IMR-90 (cell line): Measurements from ENCODE around the gene SMAD2. TPM values are rescaled to one million over a fixed set of nuclear protein-coding genes. Genes with fewer than 3 reads are reported as not detected.

Experiments
- ATAC-seq: fragments of 200-7000 bp; cut with Tn5 transposase; 2 replicates; pipeline ENCODE4 v1.9.1; 2020; ENCODE audit warnings: low read depth, mild to moderate bottlenecking, moderate library complexity
- BruUV-seq: library from RNA; stranded (reverse); fragments of 400-500 nt; replicated peaks from 2 replicates; lab custom pipeline; 2021; lab: Mats Ljungman, UMichigan
- CTCF ChIA-PET: fragments of 300-600 bp; formaldehyde crosslinking; extraction: SDS; loops from one replicate; lab custom pipeline; 2021; ENCODE audit warnings: antibody characterized with exemption; lab: Yijun Ruan, JAX
- POLR2A ChIA-PET: fragments of 300-600 bp; sonication (Branson Sonifier 250); formaldehyde crosslinking; loops from one replicate; lab custom pipeline; 2022; ENCODE audit warnings: antibody characterized with exemption; ENCODE audit not compliant: unreplicated experiment; lab: Charles Lee
- DNase-seq: peaks from one replicate; pipeline ENCODE4 v3.0.0; 2013
- H2AFZ ChIP-seq: replicated peaks from 2 replicates; pipeline ENCODE3; 2013; ENCODE audit warnings: low read length, mild to moderate bottlenecking; ENCODE audit not compliant: poor library complexity
- H2AK5ac ChIP-seq: 2 replicates; pipeline ENCODE4 v1.6.1; 2013; ENCODE audit warnings: low read depth, low read length, inconsistent platforms
- H2AK9ac ChIP-seq: replicated peaks from 2 replicates; pipeline ENCODE3; 2013; ENCODE audit warnings: mild to moderate bottlenecking, low read depth, low read length, moderate library complexity; ENCODE audit not compliant: poor library complexity
- H2BK120ac ChIP-seq: 2 replicates; pipeline ENCODE4 v1.6.1; 2013; ENCODE audit warnings: low read depth, low read length, inconsistent platforms
- H2BK15ac ChIP-seq: 3 replicates; pipeline ENCODE4 v1.6.1; 2013; ENCODE audit warnings: low read depth, low read length, inconsistent platforms
- H2BK20ac ChIP-seq: 2 replicates; pipeline ENCODE4 v1.6.1; 2013; ENCODE audit warnings: low read depth, mild to moderate bottlenecking, inconsistent platforms, low read length, moderate library complexity
- H2BK5ac ChIP-seq: 2 replicates; pipeline ENCODE4 v1.6.1; 2013; ENCODE audit warnings: mild to moderate bottlenecking, low read depth, low read length, inconsistent platforms; ENCODE audit not compliant: poor library complexity, severe bottlenecking
- H3K14ac ChIP-seq: replicated peaks from 2 replicates; pipeline ENCODE4 v1.6.1; 2013; ENCODE audit warnings: low read depth, low read length, inconsistent platforms
- H3K18ac ChIP-seq: 2 replicates; pipeline ENCODE4 v1.6.1; 2013; ENCODE audit warnings: low read depth, low read length, control low read depth
- H3K23ac ChIP-seq: 2 replicates; pipeline ENCODE4 v1.6.1; 2013; ENCODE audit warnings: low read depth, low read length, inconsistent platforms
- H3K27ac ChIP-seq: 2 replicates; pipeline ENCODE4 v1.5.1; 2013; ENCODE audit warnings: mild to moderate bottlenecking, control low read depth, low read length; ENCODE audit not compliant: insufficient read depth
- H3K27me3 ChIP-seq: 2 replicates; pipeline ENCODE4 v1.6.1; 2013; ENCODE audit warnings: low read length; ENCODE audit not compliant: control insufficient read depth, insufficient read depth
- H3K36me3 ChIP-seq: 2 replicates; pipeline ENCODE4 v1.6.1; 2013; ENCODE audit warnings: low read length, mixed read lengths; ENCODE audit not compliant: control insufficient read depth, insufficient read depth
- H3K4ac ChIP-seq: 2 replicates; pipeline ENCODE4 v1.6.1; 2013; ENCODE audit warnings: low read depth, low read length, inconsistent platforms
- H3K4me1 ChIP-seq: 2 replicates; pipeline ENCODE4 v1.6.1; 2013; ENCODE audit warnings: low read length, mixed read lengths; ENCODE audit not compliant: control insufficient read depth, insufficient read depth
- H3K4me2 ChIP-seq: 2 replicates; pipeline ENCODE4 v1.6.1; 2013; ENCODE audit warnings: low read depth, mild to moderate bottlenecking, control low read depth, low read length, moderate library complexity
- H3K4me3 ChIP-seq: 2 replicates; pipeline ENCODE4 v1.5.1; 2013; ENCODE audit warnings: low read depth, mild to moderate bottlenecking, control low read depth, low read length, moderate library complexity; ENCODE audit not compliant: insufficient read depth
- H3K56ac ChIP-seq: 2 replicates; pipeline ENCODE4 v1.6.1; 2013; ENCODE audit warnings: low read length, inconsistent platforms; ENCODE audit not compliant: insufficient read depth; ENCODE audit errors: extremely low read depth
- H3K79me1 ChIP-seq, 2 experiments: 2 replicates each; pipeline ENCODE4 v1.6.1; 2013; ENCODE audit warnings: low read length in 2 of 2, inconsistent platforms in 1 of 2, low read depth in 1 of 2
- H3K9ac ChIP-seq: 2 replicates; pipeline ENCODE4 v1.6.1; 2013; ENCODE audit warnings: low read depth, low read length, control low read depth
- H3K9me1 ChIP-seq: 2 replicates; pipeline ENCODE4 v1.6.1; 2013; ENCODE audit warnings: low read length, inconsistent platforms; ENCODE audit not compliant: insufficient read depth
- H3K9me3 ChIP-seq: 2 replicates; pipeline ENCODE4 v1.6.1; 2013; ENCODE audit warnings: low read length; ENCODE audit not compliant: control insufficient read depth, insufficient read depth
- H4K20me1 ChIP-seq: 2 replicates; pipeline ENCODE4 v1.6.1; 2013; ENCODE audit warnings: low read length, inconsistent platforms; ENCODE audit not compliant: insufficient read depth
- H4K5ac ChIP-seq: 2 replicates; pipeline ENCODE4 v1.6.1; 2013; ENCODE audit warnings: mild to moderate bottlenecking, low read depth, low read length, control low read depth
- H4K8ac ChIP-seq, 2 experiments: 2 replicates each; pipeline ENCODE4 v1.6.1; 2013; ENCODE audit warnings: low read depth in 2 of 2, low read length in 2 of 2, control low read depth in 1 of 2, inconsistent platforms in 1 of 2
- H4K91ac ChIP-seq: 2 replicates; pipeline ENCODE4 v1.6.1; 2013; ENCODE audit warnings: low read depth, low read length, inconsistent platforms; ENCODE audit not compliant: insufficient read depth
- BHLHE40 ChIP-seq: fragments of 150-350 bp; IDR thresholded peaks from 2 replicates; pipeline ENCODE4 v1.6.1; 2016; ENCODE audit warnings: mild to moderate bottlenecking, low read depth, low read length
- CEBPB ChIP-seq: IDR thresholded peaks from 2 replicates; pipeline ENCODE4 v1.6.1; 2012; ENCODE audit warnings: low read depth, low read length, improper control_type of control experiment
- CHD1 ChIP-seq: IDR thresholded peaks from 2 replicates; pipeline ENCODE4 v1.6.1; 2012; ENCODE audit warnings: low read depth, low read length, improper control_type of control experiment
- MAFK ChIP-seq: IDR thresholded peaks from 2 replicates; pipeline ENCODE4 v1.6.1; 2012; ENCODE audit warnings: low read depth, low read length, improper control_type of control experiment
- MAZ ChIP-seq: IDR thresholded peaks from 2 replicates; pipeline ENCODE4 v1.6.1; 2012; ENCODE audit warnings: low read depth, mild to moderate bottlenecking, low read length, improper control_type of control experiment, moderate library complexity, borderline replicate concordance
- POLR2A ChIP-seq: IDR thresholded peaks from 2 replicates; pipeline ENCODE4 v1.6.1; 2012; ENCODE audit warnings: mild to moderate bottlenecking, low read depth, low read length
- RFX5 ChIP-seq: IDR thresholded peaks from 2 replicates; pipeline ENCODE4 v1.8.0; 2012; ENCODE audit warnings: low read depth, mild to moderate bottlenecking, low read length, moderate library complexity
- WGBS, 2 experiments: methylation state at CpG; one replicate each; pipeline versions ENCODE4 v1.1.5 to v1.1.7; 2013; ENCODE audit warnings: missing lambda C conversion rate in 2 of 2; ENCODE audit not compliant: insufficient read length in 1 of 2; ENCODE audit errors: extremely low coverage in 2 of 2; 5-methylcytosine and 5-hydroxymethylcytosine counted together
- dilution Hi-C: fragments of 300-500 bp; cut with HindIII; formaldehyde crosslinking; loops from one replicate; pipeline ENCODE4 v1.14.3; 2018; ENCODE audit warnings: low sequenced_read_pairs; ENCODE audit not compliant: unreplicated experiment
- in situ Hi-C: fragments of 300-500 bp; cut with MboI; formaldehyde crosslinking; loops from 3 replicates; pipeline ENCODE4 v1.14.3; 2019; ENCODE audit warnings: low sequenced_read_pairs, inconsistent platforms, mixed read lengths
- intact Hi-C: fragments of 100-400 bp; cut with micrococcal nuclease; formaldehyde crosslinking; loops from 2 replicates; pipeline ENCODE4 v1.10.0; 2022
- polyA plus RNA-seq, 3 experiments: library from polyadenylated mRNA; depleted of rRNA; stranded (reverse); fragments of >200 nt; gene quantifications; 2 replicates each; pipeline ENCODE4 v1.2.3, GENCODE V29; 2012; ENCODE audit warnings: low replicate concordance in 1 of 3
- total RNA-seq: library from RNA; depleted of rRNA; stranded (reverse); fragments of >200 nt; gene quantifications from 2 replicates; pipeline ENCODE4 v1.2.3, GENCODE V29; 2012
- TF ChIP-seq, protein P1 (sequence below): fragments of 150-350 bp; IDR thresholded peaks from 2 replicates; pipeline ENCODE4 v1.6.1; 2016; ENCODE audit warnings: low read depth, mild to moderate bottlenecking, low read length, moderate library complexity, borderline replicate concordance
- TF ChIP-seq, protein P2 (sequence below): conservative IDR thresholded peaks from 2 replicates; pipeline ENCODE4 v1.5.1; 2012; ENCODE audit warnings: mild to moderate bottlenecking, low read depth, low read length, improper control_type of control experiment
- TF ChIP-seq, protein P3 (sequence below): fragments of 150-350 bp; IDR thresholded peaks from 2 replicates; pipeline ENCODE4 v1.6.1; 2017; ENCODE audit warnings: mild to moderate bottlenecking, antibody characterized with exemption, low read length, low read depth

Gene SMAD2
- total and polyA plus RNA-seq, 2 of the 4 experiments (the other 2 are of a cell fraction): 41.7 to 171 TPM

DNA sequence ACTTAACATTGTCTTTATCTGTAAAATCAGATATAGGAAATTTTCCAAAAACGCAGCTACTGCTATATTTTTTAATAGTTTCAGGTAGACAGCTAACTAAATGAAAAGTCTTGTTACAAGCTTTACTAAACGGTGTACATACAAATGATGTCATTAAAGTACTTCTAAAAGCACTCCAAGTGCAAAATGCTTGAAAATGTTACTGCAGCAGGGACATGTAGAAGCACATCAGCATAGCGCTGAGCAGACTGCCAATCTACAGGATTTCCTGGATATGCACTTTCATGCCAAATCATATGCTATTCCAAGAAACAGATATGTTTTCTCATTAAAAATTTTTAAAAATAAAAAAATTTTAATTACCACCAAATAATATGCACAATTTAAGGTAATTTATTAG, 61.7 kb downstream of the SMAD2 start:
- ChIA-PET POLR2A (no interaction called here), CTCF (no interaction called here)
- H3K9me3 ChIP-seq: no peaks in the 10 kb centered on the region
- H3K79me1 ChIP-seq: peaks cover 11 to 25% of the 10 kb centered on the region in 2 experiments; a peak in 3 of 4 replicates
- H3K27me3 ChIP-seq: no peaks in the 10 kb centered on the region
- no TSS peak for BruUV-seq
- TF ChIP-seq, protein P1, sequence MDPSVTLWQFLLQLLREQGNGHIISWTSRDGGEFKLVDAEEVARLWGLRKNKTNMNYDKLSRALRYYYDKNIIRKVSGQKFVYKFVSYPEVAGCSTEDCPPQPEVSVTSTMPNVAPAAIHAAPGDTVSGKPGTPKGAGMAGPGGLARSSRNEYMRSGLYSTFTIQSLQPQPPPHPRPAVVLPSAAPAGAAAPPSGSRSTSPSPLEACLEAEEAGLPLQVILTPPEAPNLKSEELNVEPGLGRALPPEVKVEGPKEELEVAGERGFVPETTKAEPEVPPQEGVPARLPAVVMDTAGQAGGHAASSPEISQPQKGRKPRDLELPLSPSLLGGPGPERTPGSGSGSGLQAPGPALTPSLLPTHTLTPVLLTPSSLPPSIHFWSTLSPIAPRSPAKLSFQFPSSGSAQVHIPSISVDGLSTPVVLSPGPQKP: no peak
- TF ChIP-seq CEBPB (no peak), CHD1 (no peak), RFX5 (no peak), MAZ (no peak), POLR2A (no peak), BHLHE40 (no peak), MAFK (no peak)
- TF ChIP-seq, protein P2, sequence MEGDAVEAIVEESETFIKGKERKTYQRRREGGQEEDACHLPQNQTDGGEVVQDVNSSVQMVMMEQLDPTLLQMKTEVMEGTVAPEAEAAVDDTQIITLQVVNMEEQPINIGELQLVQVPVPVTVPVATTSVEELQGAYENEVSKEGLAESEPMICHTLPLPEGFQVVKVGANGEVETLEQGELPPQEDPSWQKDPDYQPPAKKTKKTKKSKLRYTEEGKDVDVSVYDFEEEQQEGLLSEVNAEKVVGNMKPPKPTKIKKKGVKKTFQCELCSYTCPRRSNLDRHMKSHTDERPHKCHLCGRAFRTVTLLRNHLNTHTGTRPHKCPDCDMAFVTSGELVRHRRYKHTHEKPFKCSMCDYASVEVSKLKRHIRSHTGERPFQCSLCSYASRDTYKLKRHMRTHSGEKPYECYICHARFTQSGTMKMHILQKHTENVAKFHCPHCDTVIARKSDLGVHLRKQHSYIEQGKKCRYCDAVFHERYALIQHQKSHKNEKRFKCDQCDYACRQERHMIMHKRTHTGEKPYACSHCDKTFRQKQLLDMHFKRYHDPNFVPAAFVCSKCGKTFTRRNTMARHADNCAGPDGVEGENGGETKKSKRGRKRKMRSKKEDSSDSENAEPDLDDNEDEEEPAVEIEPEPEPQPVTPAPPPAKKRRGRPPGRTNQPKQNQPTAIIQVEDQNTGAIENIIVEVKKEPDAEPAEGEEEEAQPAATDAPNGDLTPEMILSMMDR: no peak
- TF ChIP-seq, protein P3, sequence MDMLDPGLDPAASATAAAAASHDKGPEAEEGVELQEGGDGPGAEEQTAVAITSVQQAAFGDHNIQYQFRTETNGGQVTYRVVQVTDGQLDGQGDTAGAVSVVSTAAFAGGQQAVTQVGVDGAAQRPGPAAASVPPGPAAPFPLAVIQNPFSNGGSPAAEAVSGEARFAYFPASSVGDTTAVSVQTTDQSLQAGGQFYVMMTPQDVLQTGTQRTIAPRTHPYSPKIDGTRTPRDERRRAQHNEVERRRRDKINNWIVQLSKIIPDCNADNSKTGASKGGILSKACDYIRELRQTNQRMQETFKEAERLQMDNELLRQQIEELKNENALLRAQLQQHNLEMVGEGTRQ: no peak
- H2BK15ac ChIP-seq: no peak overlapping the region
- H3K4me3 ChIP-seq: no peak overlapping the region
- H2BK5ac ChIP-seq: no peak overlapping the region
- H4K91ac ChIP-seq: no peak overlapping the region
- H2BK120ac ChIP-seq: no peak overlapping the region
- no peak overlapping the region for H2AK9ac ChIP-seq
- peaks cover 7% of the 10 kb centered on the region; the same call in 1 of the 2 replicates for H3K9me1 ChIP-seq
- no peak overlapping the region for H3K23ac ChIP-seq
- WGBS, 2 experiments: no CpG with 5 or more reads among the region's 3 CpGs
- no peak overlapping the region for H3K4ac ChIP-seq
- DNase-seq (no peak), ATAC-seq (no peak)
- dilution Hi-C loops: no loop called here
- H3K4me2 ChIP-seq: no peak overlapping the region
- in situ Hi-C loops: no loop called here
- H3K14ac ChIP-seq: no peak overlapping the region
- H3K56ac ChIP-seq: no peak overlapping the region
- no peak overlapping the region for H3K18ac ChIP-seq
- intact Hi-C loops: loop anchor here (5.0 kb wide), 1 partner anchor 44 kb away; no protein-coding TSS in a partner anchor
- peaks cover 11% of the 10 kb centered on the region for H4K20me1 ChIP-seq
- H2AFZ ChIP-seq: no peak overlapping the region
- peaks cover 4% of the 10 kb centered on the region; the same call in 1 of the 2 replicates for H3K36me3 ChIP-seq
- H2BK20ac ChIP-seq: no peak overlapping the region
- no peak overlapping the region for H3K9ac ChIP-seq
- H3K27ac ChIP-seq: no peak overlapping the region
- no peaks in the 10 kb centered on the region for H3K4me1 ChIP-seq
- H4K8ac ChIP-seq: no peak overlapping the region
- H4K5ac ChIP-seq: no peak overlapping the region
- no peak overlapping the region for H2AK5ac ChIP-seq
